HTR-8/SVneo (cell line): ENCODE measurements around the gene SLC24A3.

ENCODE experiments used
- DNase-seq: peaks from one replicate; pipeline ENCODE4 v3.0.0; 2011; ENCODE audit warnings: low spot score, mixed read lengths; ENCODE audit not compliant: insufficient read length
- FAIRE-seq: peaks from 2 replicates; lab custom pipeline; 2011; peaks lifted over from hg19 to GRCh38; lab: Jason Lieb, UNC

SLC24A3 gene

GRCh38 chr20:19375801-19376200 lies 163.4 kb downstream of the SLC24A3 start:
- no peak for FAIRE-seq
- DNase-seq: no peak

GRCh38 chr20:19376451-19377229 lies 164.2 kb downstream of the SLC24A3 start:
- DNase-seq (no peak), FAIRE-seq (no peak)

- no peak for FAIRE-seq
- no peak for DNase-seq
These were observed 165.6 kb downstream of the SLC24A3 start for GRCh38 chr20:19378058-19378457.

- DNase-seq (no peak), FAIRE-seq (no peak)
These were observed 167.8 kb downstream of the SLC24A3 start for GRCh38 chr20:19380211-19380610.

GRCh38 chr20:19381947-19382346 lies 169.5 kb downstream of the SLC24A3 start:
- DNase-seq (no peak), FAIRE-seq (no peak)

GRCh38 chr20:19382386-19383340 lies 170.2 kb downstream of the SLC24A3 start:
- DNase-seq (no peak), FAIRE-seq (no peak)

GRCh38 chr20:19384940-19385339 lies 172.5 kb downstream of the SLC24A3 start:
- DNase-seq (no peak), FAIRE-seq (no peak)

- DNase-seq: no peak
- no peak for FAIRE-seq
These were observed 174.8 kb downstream of the SLC24A3 start for GRCh38 chr20:19387251-19387650.

- DNase-seq (no peak), FAIRE-seq (no peak)
These were observed 180.1 kb downstream of the SLC24A3 start for GRCh38 chr20:19392344-19393130.

- no peak for DNase-seq
- FAIRE-seq: no peak
These were observed 184.1 kb downstream of the SLC24A3 start for GRCh38 chr20:19396460-19397081.

- DNase-seq: no peak
- no peak for FAIRE-seq
These were observed 184.8 kb downstream of the SLC24A3 start for GRCh38 chr20:19397226-19397625.

- FAIRE-seq: no peak
These were observed 185.2 kb downstream of the SLC24A3 start for GRCh38 chr20:19397666-19398065.

GRCh38 chr20:19401096-19401495 lies 188.7 kb downstream of the SLC24A3 start:
- DNase-seq (no peak), FAIRE-seq (no peak)

More at GRCh38 chr20:19397666-19398065, 185.2 kb downstream of the SLC24A3 start:
- no peak for DNase-seq

- DNase-seq (no peak), FAIRE-seq (no peak)
These were observed 191.1 kb downstream of the SLC24A3 start for GRCh38 chr20:19403549-19403948.

- DNase-seq (no peak), FAIRE-seq (no peak)
These were observed 192.4 kb downstream of the SLC24A3 start for GRCh38 chr20:19404826-19405225.

GRCh38 chr20:19405958-19406357 lies 193.5 kb downstream of the SLC24A3 start:
- no peak for FAIRE-seq

GRCh38 chr20:19406381-19406780 lies 193.9 kb downstream of the SLC24A3 start:
- FAIRE-seq: no peak
- DNase-seq: no peak

More at GRCh38 chr20:19405958-19406357, 193.5 kb downstream of the SLC24A3 start:
- DNase-seq: no peak

GRCh38 chr20:19407196-19407595 lies 194.8 kb downstream of the SLC24A3 start:
- no peak for FAIRE-seq
- DNase-seq: no peak

- no peak for FAIRE-seq
These were observed 195.3 kb downstream of the SLC24A3 start for GRCh38 chr20:19407736-19408135.

GRCh38 chr20:19408971-19409370 lies 196.5 kb downstream of the SLC24A3 start:
- DNase-seq: no peak
- no peak for FAIRE-seq

More at GRCh38 chr20:19407736-19408135, 195.3 kb downstream of the SLC24A3 start:
- DNase-seq: no peak
